PC-3 (cell line): ENCODE results near the gene SPRED1. TPM values are rescaled to one million over a fixed set of nuclear protein-coding genes. Genes with fewer than 3 reads are reported as not detected.

Experiments
- ATAC-seq: fragments of 200-7000 bp; cut with Tn5 transposase; 2 replicates; pipeline ENCODE4 v1.9.1; 2020; ENCODE audit warnings: mild to moderate bottlenecking, moderate library complexity
- BruUV-seq: library from RNA; stranded (reverse); fragments of 400-500 nt; replicated peaks from 2 replicates; lab custom pipeline; 2021; lab: Mats Ljungman, UMichigan
- CTCF ChIA-PET: fragments of 300-600 bp; sonication (Branson Sonifier 250); formaldehyde crosslinking; loops from one replicate; lab custom pipeline; 2022; ENCODE audit warnings: antibody characterized with exemption; lab: Charles Lee
- POLR2A ChIA-PET: fragments of 300-600 bp; sonication (Branson Sonifier 250); formaldehyde crosslinking; loops from one replicate; lab custom pipeline; 2022; ENCODE audit warnings: antibody characterized with exemption; ENCODE audit not compliant: unreplicated experiment; lab: Charles Lee
- DNase-seq: peaks from one replicate; pipeline ENCODE4 v3.0.0-alpha.2; 2015
- H2AFZ ChIP-seq: fragments of 300-600 bp; sonication (generic); 2 replicates; pipeline ENCODE4 v1.6.0; 2016; ENCODE audit warnings: antibody characterized with exemption, low read length
- H3F3A ChIP-seq: fragments of 300-600 bp; sonication (generic); one replicate; pipeline ENCODE4 v1.6.0; 2017; ENCODE audit warnings: antibody characterized with exemption, low read length, control low read depth, mild to moderate bottlenecking; ENCODE audit not compliant: unreplicated experiment
- H3K27ac ChIP-seq: fragments of 300-600 bp; sonication (generic); 2 replicates; pipeline ENCODE4 v1.5.1; 2016; ENCODE audit warnings: mild to moderate bottlenecking, low read length
- H3K27me3 ChIP-seq: fragments of 300-600 bp; sonication (generic); 2 replicates; pipeline ENCODE4 v1.6.1; 2016; ENCODE audit warnings: low read length, mixed read lengths
- H3K36me3 ChIP-seq: fragments of 300-600 bp; sonication (generic); 2 replicates; pipeline ENCODE4 v1.6.1; 2016; ENCODE audit warnings: low read depth, mixed run types, low read length, mixed read lengths
- H3K4me1 ChIP-seq: fragments of 300-600 bp; sonication (generic); 2 replicates; pipeline ENCODE4 v1.5.1; 2016; ENCODE audit warnings: low read length; ENCODE audit not compliant: insufficient read depth
- H3K4me2 ChIP-seq: fragments of 300-600 bp; sonication (generic); 2 replicates; pipeline ENCODE4 v1.6.0; 2016; ENCODE audit warnings: low read length
- H3K4me3 ChIP-seq: fragments of 300-600 bp; sonication (generic); 2 replicates; pipeline ENCODE4 v1.5.1; 2016; ENCODE audit warnings: mild to moderate bottlenecking, low read length, mixed read lengths
- H3K79me2 ChIP-seq: fragments of 300-600 bp; sonication (generic); 2 replicates; pipeline ENCODE4 v1.6.1; 2017; ENCODE audit warnings: low read length, mixed read lengths
- H3K9ac ChIP-seq: fragments of 300-600 bp; sonication (generic); 2 replicates; pipeline ENCODE4 v1.6.0; 2016; ENCODE audit warnings: mild to moderate bottlenecking, low read length
- H3K9me2 ChIP-seq: fragments of 300-600 bp; sonication (generic); replicated peaks from 2 replicates; pipeline ENCODE4 v1.6.1; 2016; ENCODE audit warnings: mixed run types, low read length, mixed read lengths
- H3K9me3 ChIP-seq: fragments of 300-600 bp; sonication (generic); 2 replicates; pipeline ENCODE4 v1.6.1; 2016; ENCODE audit warnings: low read length, mixed read lengths
- H4K20me1 ChIP-seq: fragments of 300-600 bp; sonication (generic); 2 replicates; pipeline ENCODE4 v1.6.1; 2016; ENCODE audit warnings: low read length, mixed read lengths
- CTCF ChIP-seq: fragments of 300-600 bp; sonication (generic); conservative IDR thresholded peaks from 2 replicates; pipeline ENCODE4 v1.5.1; 2017; ENCODE audit warnings: antibody characterized with exemption, low read depth, mild to moderate bottlenecking, low read length
- EZH2 ChIP-seq: fragments of 300-600 bp; sonication (generic); IDR thresholded peaks from one replicate; pipeline ENCODE4 v1.6.1; 2017; ENCODE audit warnings: antibody characterized with exemption, mild to moderate bottlenecking, low read length; ENCODE audit not compliant: unreplicated experiment
- EZH2phosphoT487 ChIP-seq: fragments of 300-600 bp; sonication (generic); IDR thresholded peaks from 2 replicates; pipeline ENCODE4 v1.6.1; 2018; ENCODE audit warnings: mild to moderate bottlenecking, antibody characterized with exemption, low read length, borderline replicate concordance
- intact Hi-C: fragments of 100-400 bp; cut with micrococcal nuclease; formaldehyde crosslinking; loops from 2 replicates; pipeline ENCODE4 v1.9.0; 2023
- total RNA-seq: library from RNA; depleted of rRNA; stranded (reverse); fragments of >200 nt; gene quantifications from 2 replicates; pipeline ENCODE4 v1.2.3, GENCODE V29; 2014

Gene SPRED1
- total RNA-seq, 1 experiment from 2014 or later, result 39.7 TPM

DNA sequence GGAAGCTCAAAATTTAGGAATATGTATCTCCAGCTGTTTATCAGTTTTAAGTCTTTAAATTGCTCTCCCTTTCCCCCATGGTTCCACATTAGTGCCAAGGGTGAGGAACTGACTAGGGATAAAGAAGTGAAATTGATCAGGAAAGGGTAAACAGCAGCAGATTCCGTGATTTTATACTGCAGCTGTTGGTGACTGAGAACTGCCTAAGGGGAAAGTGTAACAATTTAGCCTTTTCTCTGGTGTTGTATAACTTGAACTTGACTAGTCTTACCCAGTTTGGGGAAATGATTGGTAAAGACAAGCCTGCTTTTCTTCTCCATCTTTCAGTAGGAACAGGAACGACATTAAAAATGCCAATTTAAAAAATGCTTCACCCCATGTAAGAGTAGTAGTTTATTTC is 5.0 kb downstream of the SPRED1 start:
- Histone ChIP-seq H4K20me1 (peaks cover 85% of the 10 kb centered on the region), H3K9me2 (no peaks in the 10 kb centered on the region), H3F3A (peaks cover 7% of the 10 kb centered on the region), H3K36me3 (no peaks in the 10 kb centered on the region), H3K4me2 (peak overlapping the region; percentile 93), H2AFZ (no peak overlapping the region), H3K9ac (no peak overlapping the region), H3K27ac (no peak overlapping the region), H3K27me3 (no peaks in the 10 kb centered on the region), H3K9me3 (no peaks in the 10 kb centered on the region), H3K4me1 (peaks cover 26% of the 10 kb centered on the region), H3K79me2 (peaks cover 100% of the 10 kb centered on the region), H3K4me3 (peak overlapping the region; percentile 90; the same call in 1 of the 2 replicates)
- intact Hi-C loops, result no loop called here
- DNase-seq, result no peak
- CTCF ChIA-PET, result no interaction called here
- ATAC-seq, result no peak
- no TSS peak for BruUV-seq
- no peak for TF ChIP-seq EZH2phosphoT487
- no peak for TF ChIP-seq EZH2
- no peak for TF ChIP-seq CTCF
- POLR2A ChIA-PET, result interaction anchor here (0.6 kb wide), 1 partner anchor 229 kb away, joined by 3 read pairs; no protein-coding TSS in a partner anchor

DNA sequence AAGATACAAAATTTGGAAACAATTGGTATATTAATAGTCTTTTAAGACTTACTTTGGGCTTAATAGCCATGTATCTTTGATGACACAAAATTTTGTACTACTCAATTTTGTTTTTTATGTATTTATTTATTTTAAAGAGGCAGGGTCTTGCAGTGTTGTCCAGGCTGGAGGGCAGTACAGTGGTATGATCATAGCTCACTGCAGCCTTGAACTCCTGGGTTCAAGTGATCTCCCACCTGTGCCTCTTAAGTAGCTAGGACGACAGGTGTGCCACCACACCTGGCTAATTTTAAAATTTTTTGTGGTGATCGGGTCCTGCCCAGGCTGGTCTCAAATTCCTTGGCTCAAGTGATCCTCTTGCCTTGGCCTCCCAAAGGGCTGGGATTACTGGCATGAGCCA is 6.5 kb downstream of the SPRED1 start:
- Histone ChIP-seq H3K9me3 (no peaks in the 10 kb centered on the region), H3K4me3 (no peak overlapping the region), H3K36me3 (no peaks in the 10 kb centered on the region), H3K27me3 (no peaks in the 10 kb centered on the region), H2AFZ (no peak overlapping the region), H3K9me2 (no peaks in the 10 kb centered on the region), H3K4me1 (peaks cover 26% of the 10 kb centered on the region), H3K79me2 (peaks cover 100% of the 10 kb centered on the region), H3K9ac (no peak overlapping the region), H3K27ac (no peak overlapping the region), H3F3A (peaks cover 3% of the 10 kb centered on the region), H3K4me2 (no peak overlapping the region), H4K20me1 (peaks cover 92% of the 10 kb centered on the region)
- TF ChIP-seq EZH2phosphoT487, result no peak
- ATAC-seq, result no peak
- ChIA-PET POLR2A (no interaction called here), CTCF (no interaction called here)
- intact Hi-C loops, result no loop called here
- DNase-seq, result no peak
- BruUV-seq, result no TSS peak

- Histone ChIP-seq H3K36me3 (no peaks in the 10 kb centered on the region), H3K79me2 (peaks cover 100% of the 10 kb centered on the region), H3K27me3 (no peaks in the 10 kb centered on the region), H4K20me1 (peaks cover 96% of the 10 kb centered on the region), H3K27ac (no peak overlapping the region), H2AFZ (no peak overlapping the region), H3K9me3 (no peaks in the 10 kb centered on the region), H3K4me3 (no peak overlapping the region), H3K4me1 (peaks cover 30% of the 10 kb centered on the region), H3K4me2 (no peak overlapping the region), H3K9me2 (no peaks in the 10 kb centered on the region), H3F3A (no peaks in the 10 kb centered on the region), H3K9ac (no peak overlapping the region)
- DNase-seq (no peak), ATAC-seq (no peak)
- TF ChIP-seq CTCF (no peak), EZH2 (no peak), EZH2phosphoT487 (no peak)
- intact Hi-C loops, result no loop called here
- CTCF ChIA-PET, result no interaction called here
- POLR2A ChIA-PET, result no interaction called here
- no TSS peak for BruUV-seq
Measured at GRCh38 chr15:38260077-38260476, 7.4 kb downstream of the SPRED1 start.
